GM19043 (cell line): Measurements from ENCODE around the gene CPT1C.

Experiments
- ATAC-seq: cut with Tn5 transposase; IDR thresholded peaks from one replicate; pipeline ENCODE4 v1.9.1; 2021; ENCODE audit warnings: low read depth; ENCODE audit not compliant: unreplicated experiment

CPT1C gene

GRCh38 chr19:49679771-49680413 lies 11.0 kb upstream of the CPT1C start:
- ATAC-seq: no peak

GRCh38 chr19:49680421-49681351 lies 10.2 kb upstream of the CPT1C start:
- ATAC-seq: no peak

- no peak for ATAC-seq
Measured at GRCh38 chr19:49681830-49682229, 9.1 kb upstream of the CPT1C start.

GRCh38 chr19:49682274-49682673 lies 8.6 kb upstream of the CPT1C start:
- no peak for ATAC-seq

- ATAC-seq: no peak
Measured at GRCh38 chr19:49683814-49684250, 7.1 kb upstream of the CPT1C start.

- ATAC-seq: no peak
Measured at GRCh38 chr19:49684251-49684982, 6.5 kb upstream of the CPT1C start.

- ATAC-seq: no peak
Measured at GRCh38 chr19:49684983-49685553, 5.8 kb upstream of the CPT1C start.

GRCh38 chr19:49685845-49686332 lies 5.0 kb upstream of the CPT1C start:
- no peak for ATAC-seq

GRCh38 chr19:49686503-49687088 lies 4.3 kb upstream of the CPT1C start:
- no peak for ATAC-seq

- no peak for ATAC-seq
Measured at GRCh38 chr19:49687150-49687549, 3.8 kb upstream of the CPT1C start.

- ATAC-seq: no peak
Measured at GRCh38 chr19:49687566-49688316, 3.2 kb upstream of the CPT1C start.

- ATAC-seq: no peak
Measured at GRCh38 chr19:49688531-49689132, 2.3 kb upstream of the CPT1C start.

GRCh38 chr19:49689133-49690078 lies 1.5 kb upstream of the CPT1C start, which contains the start of gene ADM5:
Gene ADM5, plus strand, starts transcription at chr19:49689594. Its CDS starts 244 bp downstream, at chr19:49689838.
- no peak for ATAC-seq

GRCh38 chr19:49690079-49690655 lies 749 bp upstream of the CPT1C start:
- no peak for ATAC-seq

GRCh38 chr19:49691243-49692146 lies 579 bp downstream of the CPT1C start:
- no peak for ATAC-seq

GRCh38 chr19:49692147-49692506 lies 1.2 kb downstream of the CPT1C start:
- ATAC-seq: no peak

- ATAC-seq: no peak
Measured at GRCh38 chr19:49696115-49696514, 5.2 kb downstream of the CPT1C start.
